Activated CD8-positive, alpha-beta T cell treated with anti-CD3 and anti-CD28 coated beads, Interleukin-2, amount 10 ng/mL, durations not matched to agents 7 days and 5 days (primary cell): Measurements from ENCODE around the gene LRRC42. TPM values are rescaled to one million over a fixed set of nuclear protein-coding genes. Genes with fewer than 3 reads are reported as not detected.

Experiments
- ATAC-seq: fragments of 150-1000 bp; cut with Tn5 transposase; one replicate; pipeline ENCODE4 v1.10.0; 2021; ENCODE audit warnings: moderate library complexity
- CTCF ChIA-PET: fragments of 350-600 bp; sonication (Branson Sonifier 250); formaldehyde crosslinking; loops from one replicate; lab custom pipeline; 2021; ENCODE audit warnings: antibody characterized with exemption; lab: Charles Lee
- POLR2A ChIA-PET: fragments of 350-600 bp; sonication (Branson Sonifier 250); formaldehyde crosslinking; loops from one replicate; lab custom pipeline; 2021; ENCODE audit warnings: antibody characterized with exemption; lab: Charles Lee
- DNase-seq: peaks from one replicate; pipeline ENCODE4 v3.0.0-alpha.2; 2020
- H3K27ac Mint-ChIP-seq: one replicate; pipeline ENCODE4 v1.8.0; 2021; ENCODE audit warnings: mild to moderate bottlenecking, mixed read lengths
- H3K27me3 Mint-ChIP-seq: one replicate; pipeline ENCODE4 v1.8.0; 2021; ENCODE audit warnings: low read depth, mixed read lengths
- H3K36me3 Mint-ChIP-seq: one replicate; pipeline ENCODE4 v1.8.0; 2021; ENCODE audit warnings: low read depth, mixed read lengths
- H3K4me1 Mint-ChIP-seq: one replicate; pipeline ENCODE4 v1.8.0; 2021; ENCODE audit warnings: low read depth, mixed read lengths
- H3K4me3 Mint-ChIP-seq: one replicate; pipeline ENCODE4 v1.8.0; 2021; ENCODE audit warnings: mild to moderate bottlenecking, mixed read lengths
- H3K9me3 Mint-ChIP-seq: one replicate; pipeline ENCODE4 v1.8.0; 2022; ENCODE audit warnings: mixed read lengths; ENCODE audit not compliant: insufficient read depth
- total RNA-seq, 2 experiments: library from RNA; stranded (reverse); gene quantifications; one replicate each; pipeline ENCODE4 v1.2.3, GENCODE V29; 2021

Gene LRRC42
- total RNA-seq, 2 experiments from 2014 or later: 26.3 to 26.8 TPM

DNA sequence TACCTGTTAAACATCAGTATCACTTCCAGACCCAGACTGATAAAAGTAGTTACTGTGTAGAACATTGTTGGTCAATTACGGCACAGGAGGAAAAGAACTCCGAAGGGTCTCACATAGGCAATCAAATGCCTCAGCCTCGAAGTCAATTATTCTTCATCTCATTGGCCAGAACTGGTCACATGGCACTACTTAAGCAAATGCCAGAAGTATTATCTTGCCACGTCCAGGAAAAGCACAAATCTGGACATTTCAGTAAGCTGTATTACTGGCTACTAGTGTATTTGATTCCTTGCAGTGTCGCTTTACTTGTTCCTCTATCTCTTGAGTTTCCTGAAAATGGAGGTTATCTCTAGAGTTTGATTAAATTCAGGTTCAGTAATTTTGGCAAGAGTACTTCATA, 27.8 kb upstream of the LRRC42 start:
- ATAC-seq (no peak), DNase-seq (no peak)
- Mint-ChIP-seq H3K27me3 (no peaks in the 10 kb centered on the region), H3K4me3 (no peak overlapping the region), H3K4me1 (peaks cover 38% of the 10 kb centered on the region), H3K36me3 (peaks cover 54% of the 10 kb centered on the region), H3K27ac (peak overlapping the region; percentile 89), H3K9me3 (no peaks in the 10 kb centered on the region)
- POLR2A ChIA-PET: interaction anchor here (0.6 to 1.8 kb wide), 2 partner anchors 27 to 759 kb away, joined by 5 read pairs; partner anchors contain the start of gene IFT25
- CTCF ChIA-PET: interaction anchor here (1.4 to 2.0 kb wide), 3 partner anchors 29 to 57 kb away, joined by 3 to 7 read pairs (median 5); partner anchors contain the start of gene YIPF1

DNA sequence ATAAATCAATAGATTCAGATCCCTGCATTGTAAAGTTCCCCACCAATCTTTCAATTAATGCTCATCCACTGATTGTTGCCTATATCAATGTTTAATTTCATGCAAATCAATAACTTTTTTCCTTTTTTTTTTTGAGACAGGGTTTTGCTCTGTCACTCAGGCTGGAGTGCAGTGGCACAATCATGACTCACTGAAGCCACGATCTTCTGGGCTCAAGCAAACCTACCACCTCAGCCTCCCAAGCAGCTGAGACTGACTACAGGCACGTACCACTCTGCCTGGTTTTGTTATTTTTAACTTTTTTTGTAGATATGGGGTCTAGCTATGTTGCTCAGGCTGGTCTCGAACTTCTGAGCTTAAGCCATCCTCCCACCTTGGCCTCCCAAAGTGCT, 26.5 kb upstream of the LRRC42 start:
- Mint-ChIP-seq H3K36me3 (peaks cover 59% of the 10 kb centered on the region), H3K27me3 (no peaks in the 10 kb centered on the region), H3K4me3 (peak overlapping the region; percentile 31), H3K27ac (peak overlapping the region; percentile 89), H3K4me1 (peaks cover 38% of the 10 kb centered on the region), H3K9me3 (no peaks in the 10 kb centered on the region)
- ChIA-PET POLR2A (interaction anchor here (1.0 kb wide), 1 partner anchor 37 kb away, joined by 3 read pairs; no protein-coding TSS in a partner anchor), CTCF (interaction anchor here (1.1 to 2.0 kb wide), 5 partner anchors 25 to 59 kb away, joined by 3 to 7 read pairs (median 4); partner anchors contain the start of genes IFT25 and YIPF1)
- peak; percentile 88 for ATAC-seq
- peak; percentile 47 for DNase-seq

DNA sequence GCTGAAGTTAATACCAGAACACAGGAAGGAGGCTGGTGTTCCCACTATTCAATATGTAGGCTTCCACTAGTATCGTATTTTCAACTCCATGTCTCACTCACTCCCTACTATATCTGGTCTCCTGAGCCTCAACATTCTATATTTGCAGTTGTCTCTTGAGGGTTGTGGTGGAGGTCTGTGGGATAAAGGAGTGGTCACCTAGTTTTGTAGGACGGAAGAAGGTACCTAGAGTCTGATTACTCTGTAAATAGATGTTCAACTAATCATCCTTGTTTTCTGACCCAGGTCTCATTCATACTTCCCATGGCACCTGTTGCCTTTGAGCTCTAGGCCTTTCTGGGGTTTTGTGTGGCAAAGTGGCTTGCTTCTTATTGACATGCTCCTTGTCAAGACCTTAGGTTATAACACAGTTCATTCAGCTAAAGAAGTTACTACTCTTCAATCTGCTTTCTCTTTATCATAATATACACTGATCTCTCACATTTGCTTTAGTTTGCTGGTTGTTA, 18.7 kb upstream of the LRRC42 start:
- peaks cover 66% of the 10 kb centered on the region for H3K36me3 Mint-ChIP-seq
- no peak overlapping the region for H3K4me3 Mint-ChIP-seq
- CTCF ChIA-PET: interaction anchor here (1.4 to 1.5 kb wide), 2 partner anchors 18 to 32 kb away, joined by 3 to 6 read pairs; partner anchors contain the start of gene IFT25
- no peak for DNase-seq
- H3K27ac Mint-ChIP-seq: no peak overlapping the region
- no peak for ATAC-seq
- H3K27me3 Mint-ChIP-seq: no peaks in the 10 kb centered on the region
- no peaks in the 10 kb centered on the region for H3K4me1 Mint-ChIP-seq
- POLR2A ChIA-PET: no interaction called here
- no peaks in the 10 kb centered on the region for H3K9me3 Mint-ChIP-seq

DNA sequence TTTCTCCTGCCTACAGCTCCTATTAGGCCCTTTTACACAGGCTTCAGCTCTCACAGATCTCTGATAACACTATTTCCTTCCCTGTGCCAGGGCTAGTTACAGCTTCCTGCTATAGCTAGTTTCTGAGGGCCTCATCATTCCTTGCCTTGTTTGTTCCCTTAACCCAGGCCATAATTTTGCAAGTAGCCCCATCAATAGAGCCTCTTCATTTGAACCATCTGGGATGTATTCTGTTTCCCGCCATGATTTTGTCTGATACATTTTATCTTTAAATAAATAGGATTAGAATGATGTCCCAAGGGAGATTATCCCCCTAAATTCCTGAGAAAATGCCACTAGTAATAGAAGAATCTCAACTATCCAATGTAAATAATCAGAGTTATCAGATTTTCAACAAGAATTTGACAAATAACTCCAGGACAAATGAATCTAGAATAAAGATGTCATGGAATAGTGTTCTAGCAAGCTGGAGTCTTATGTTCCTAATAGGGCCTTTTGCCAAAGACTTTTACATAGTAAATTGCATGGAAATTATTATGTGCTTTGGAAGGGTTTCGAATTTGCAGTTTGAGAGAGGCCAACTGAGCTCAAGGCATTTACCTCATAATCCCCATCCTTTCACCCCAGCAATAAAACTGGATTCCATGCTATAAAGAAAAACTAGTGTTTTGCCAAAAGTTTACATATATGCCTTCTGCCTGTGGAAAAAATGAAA, 16.7 kb upstream of the LRRC42 start:
- peaks cover 10% of the 10 kb centered on the region for H3K9me3 Mint-ChIP-seq
- no peaks in the 10 kb centered on the region for H3K4me1 Mint-ChIP-seq
- DNase-seq: no peak
- no peak for ATAC-seq
- peak overlapping the region; percentile 9 for H3K27ac Mint-ChIP-seq
- H3K36me3 Mint-ChIP-seq: peaks cover 69% of the 10 kb centered on the region
- ChIA-PET CTCF (interaction anchor here (1.6 kb wide), 1 partner anchor 20 kb away, joined by 6 read pairs; no protein-coding TSS in a partner anchor), POLR2A (interaction anchor here (0.8 kb wide), 1 partner anchor 40 kb away, joined by 3 read pairs; the partner anchor contains the start of gene YIPF1)
- no peak overlapping the region for H3K4me3 Mint-ChIP-seq
- no peaks in the 10 kb centered on the region for H3K27me3 Mint-ChIP-seq

DNA sequence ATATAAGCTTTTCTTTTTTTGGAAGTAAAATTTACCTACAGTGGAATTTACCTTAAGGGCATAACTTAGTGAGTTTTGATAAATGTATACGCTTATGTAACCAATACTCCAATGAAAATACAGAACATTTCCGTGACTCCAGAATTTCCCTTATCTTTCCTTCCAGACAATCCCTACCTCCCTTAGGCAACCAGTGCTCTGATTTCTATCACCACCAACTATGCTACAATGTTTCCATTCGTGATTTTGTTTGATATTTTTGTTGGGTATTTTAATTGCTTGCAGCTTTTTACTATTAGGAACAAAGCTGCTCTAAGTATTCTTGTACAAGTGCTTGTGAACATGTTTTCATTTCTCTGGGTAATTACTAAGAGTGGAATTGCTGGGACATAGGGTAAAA, 15.2 kb upstream of the LRRC42 start:
- peaks cover 78% of the 10 kb centered on the region for H3K36me3 Mint-ChIP-seq
- no peaks in the 10 kb centered on the region for H3K27me3 Mint-ChIP-seq
- ATAC-seq: no peak
- no peak overlapping the region for H3K4me3 Mint-ChIP-seq
- no peak overlapping the region for H3K27ac Mint-ChIP-seq
- peaks cover 18% of the 10 kb centered on the region for H3K9me3 Mint-ChIP-seq
- ChIA-PET POLR2A (interaction anchor here (1.2 kb wide), 1 partner anchor 14 kb away, joined by 3 read pairs; the partner anchor contains the start of gene IFT25), CTCF (interaction anchor here (1.0 to 1.8 kb wide), 2 partner anchors 18 to 29 kb away, joined by 3 to 6 read pairs; no protein-coding TSS in a partner anchor)
- no peaks in the 10 kb centered on the region for H3K4me1 Mint-ChIP-seq
- DNase-seq: no peak

DNA sequence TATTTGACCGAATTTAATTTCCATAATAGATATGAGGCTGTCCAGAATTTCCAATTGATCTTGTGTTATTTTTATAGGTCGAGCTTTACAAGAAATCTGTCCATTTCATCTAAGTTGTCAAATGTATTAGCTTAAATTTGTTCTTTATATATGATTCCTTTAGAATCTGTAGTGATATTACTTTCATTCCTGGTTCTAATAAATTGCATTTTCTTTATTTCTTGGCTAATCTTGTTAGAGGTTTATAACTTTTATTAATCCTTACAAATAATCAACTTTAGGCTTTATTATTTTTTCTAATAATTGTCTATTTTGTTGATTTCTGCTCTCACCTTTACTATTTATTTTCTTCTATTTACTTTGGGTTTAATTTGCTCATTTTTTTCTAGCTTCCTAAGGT, 14.6 kb upstream of the LRRC42 start:
- no peaks in the 10 kb centered on the region for H3K27me3 Mint-ChIP-seq
- H3K27ac Mint-ChIP-seq: no peak overlapping the region
- CTCF ChIA-PET: interaction anchor here (1.8 kb wide), 1 partner anchor 19 kb away, joined by 6 read pairs; no protein-coding TSS in a partner anchor
- H3K4me3 Mint-ChIP-seq: no peak overlapping the region
- ATAC-seq (no peak), DNase-seq (no peak)
- H3K9me3 Mint-ChIP-seq: peaks cover 18% of the 10 kb centered on the region
- POLR2A ChIA-PET: interaction anchor here (1.2 kb wide), 1 partner anchor 14 kb away, joined by 3 read pairs; the partner anchor contains the start of gene IFT25
- no peaks in the 10 kb centered on the region for H3K4me1 Mint-ChIP-seq
- peaks cover 83% of the 10 kb centered on the region for H3K36me3 Mint-ChIP-seq

DNA sequence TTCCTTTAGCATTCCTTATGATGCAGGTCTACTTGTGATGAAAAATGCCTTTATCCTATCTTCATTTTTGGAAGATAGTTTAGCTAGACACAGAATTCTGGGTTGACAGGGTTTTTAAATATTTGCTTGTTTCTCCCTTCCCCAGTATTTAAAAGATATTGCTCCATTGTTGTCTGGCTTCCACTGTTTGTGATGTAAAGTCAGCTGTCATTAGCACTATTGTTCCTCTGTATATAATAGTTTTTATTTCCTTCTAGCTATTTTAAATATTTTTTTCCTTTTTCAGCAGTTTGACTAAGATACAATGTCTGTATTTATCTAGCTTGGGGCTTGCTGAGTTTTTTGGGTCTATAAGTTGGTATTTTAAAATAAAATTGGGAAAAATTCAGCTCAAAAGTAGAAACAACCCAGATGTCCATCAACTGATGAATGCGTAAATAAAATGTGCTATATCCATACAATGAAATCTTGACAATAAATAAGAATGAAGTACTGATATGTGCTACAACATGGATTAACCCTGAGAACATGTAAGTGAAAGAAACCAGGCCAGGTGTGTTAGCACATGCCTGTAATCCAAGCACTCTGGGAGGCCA, 11.9 kb upstream of the LRRC42 start:
- H3K36me3 Mint-ChIP-seq: peaks cover 76% of the 10 kb centered on the region
- H3K4me3 Mint-ChIP-seq: no peak overlapping the region
- no peak for ATAC-seq
- H3K9me3 Mint-ChIP-seq: peaks cover 18% of the 10 kb centered on the region
- CTCF ChIA-PET: interaction anchor here (1.0 to 1.7 kb wide), 4 partner anchors 10 to 73 kb away, joined by 3 to 5 read pairs (median 4); no protein-coding TSS in a partner anchor
- POLR2A ChIA-PET: interaction anchor here (0.6 to 1.2 kb wide), 4 partner anchors 8 to 44 kb away, joined by 3 to 5 read pairs (median 4); partner anchors contain the start of gene IFT25
- DNase-seq: no peak
- no peaks in the 10 kb centered on the region for H3K27me3 Mint-ChIP-seq
- peaks cover under 1% of the 10 kb centered on the region for H3K4me1 Mint-ChIP-seq
- H3K27ac Mint-ChIP-seq: no peak overlapping the region

DNA sequence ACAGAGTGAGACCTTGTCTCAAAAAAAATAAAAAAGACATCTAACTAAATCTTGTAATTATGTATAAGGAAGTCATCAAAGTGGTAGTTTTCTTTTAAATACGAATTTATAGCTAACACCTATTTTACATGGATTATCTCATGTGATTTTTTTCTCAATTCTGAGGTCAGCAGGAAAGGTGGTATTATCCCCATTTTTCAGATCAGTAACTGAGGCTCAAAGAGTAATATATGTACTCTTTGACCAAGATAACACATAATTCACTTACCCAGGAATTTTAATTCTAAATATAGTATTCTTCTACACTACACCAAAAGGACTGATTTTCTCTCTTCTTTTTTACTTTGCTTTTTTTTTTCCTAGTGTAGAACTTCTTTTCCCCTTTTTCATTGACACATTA, 9.7 kb upstream of the LRRC42 start:
- ATAC-seq: no peak
- Mint-ChIP-seq H3K9me3 (peaks cover 18% of the 10 kb centered on the region), H3K4me1 (peaks cover 9% of the 10 kb centered on the region), H3K27me3 (no peaks in the 10 kb centered on the region), H3K36me3 (peaks cover 68% of the 10 kb centered on the region), H3K27ac (no peak overlapping the region), H3K4me3 (no peak overlapping the region)
- ChIA-PET POLR2A (interaction anchor here (0.7 kb wide), 1 partner anchor 9 kb away, joined by 3 read pairs; the partner anchor contains the start of gene IFT25), CTCF (interaction anchor here (1.0 kb wide), 1 partner anchor 23 kb away, joined by 4 read pairs; no protein-coding TSS in a partner anchor)
- no peak for DNase-seq

DNA sequence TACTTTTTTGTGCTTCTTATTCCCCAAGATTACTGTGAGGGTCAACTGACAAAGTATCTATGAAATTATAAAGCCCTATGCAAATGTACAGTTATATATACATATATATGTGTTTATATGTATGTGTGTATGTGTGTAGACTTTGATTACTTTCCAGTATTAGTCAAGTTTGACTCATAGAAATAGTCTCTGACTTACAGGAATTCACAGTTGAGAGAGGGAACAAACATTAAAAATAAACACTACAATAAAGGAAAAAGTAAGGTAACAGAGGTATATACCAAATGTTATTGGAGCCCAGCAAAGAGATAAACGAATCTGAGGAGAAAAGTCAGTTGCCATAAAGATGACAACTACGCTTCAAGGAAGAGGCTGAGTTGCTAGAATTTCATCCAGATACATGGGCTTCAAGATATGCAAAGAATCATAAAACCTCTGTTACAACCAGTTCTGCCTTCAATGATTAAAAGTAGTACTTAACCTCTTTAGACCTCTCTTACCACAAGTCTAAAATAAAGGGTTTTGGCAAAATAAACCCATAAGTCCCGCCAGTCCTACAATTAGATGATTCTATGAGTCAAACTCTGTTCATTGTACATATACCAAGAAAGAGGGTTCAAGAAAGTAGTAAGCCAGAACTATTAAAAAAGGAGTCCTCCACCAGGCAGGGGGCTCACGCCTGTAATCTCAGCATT, 7.9 kb upstream of the LRRC42 start:
- ChIA-PET CTCF (no interaction called here), POLR2A (no interaction called here)
- H3K4me1 Mint-ChIP-seq: peaks cover 21% of the 10 kb centered on the region
- H3K36me3 Mint-ChIP-seq: peaks cover 64% of the 10 kb centered on the region
- H3K27me3 Mint-ChIP-seq: no peaks in the 10 kb centered on the region
- peaks cover 15% of the 10 kb centered on the region for H3K9me3 Mint-ChIP-seq
- H3K4me3 Mint-ChIP-seq: no peak overlapping the region
- no peak overlapping the region for H3K27ac Mint-ChIP-seq
- DNase-seq (no peak), ATAC-seq (no peak)

DNA sequence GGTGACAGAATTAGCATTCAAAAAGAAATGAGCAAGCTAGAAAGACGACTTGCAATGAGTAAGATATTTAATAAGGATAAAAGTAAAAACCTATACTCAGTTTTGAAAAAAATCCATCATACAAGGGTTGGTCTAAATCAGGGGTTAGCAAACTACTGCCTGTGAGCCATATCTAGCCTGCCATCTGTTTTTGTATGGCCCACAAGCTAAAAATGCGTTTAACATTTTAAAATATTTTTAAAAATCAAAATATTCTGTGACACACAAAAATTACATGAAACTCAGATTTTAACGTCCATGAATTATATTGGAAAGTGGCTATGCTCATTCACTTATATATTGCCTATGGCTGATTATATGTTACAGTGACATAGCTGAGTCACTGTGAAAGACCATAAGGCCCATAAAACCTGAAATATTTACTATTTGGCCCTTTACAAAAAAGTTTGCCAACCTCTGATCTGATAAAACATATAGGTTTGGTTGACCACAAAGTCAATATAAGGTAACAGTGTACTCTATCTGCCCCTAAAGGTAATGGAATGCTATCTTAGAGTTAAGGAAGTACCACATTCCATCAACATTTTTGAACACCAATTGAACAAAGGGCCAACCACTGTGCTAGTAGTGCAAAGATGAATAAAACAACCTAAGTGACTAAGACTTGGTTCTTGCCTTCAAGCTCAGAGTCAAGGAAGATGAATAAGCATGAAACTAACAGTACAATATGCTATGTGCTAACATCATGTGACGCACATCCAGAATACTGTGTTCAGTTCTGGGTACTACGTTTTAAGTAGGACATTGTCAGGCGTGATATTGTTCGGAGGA, 3.8 kb upstream of the LRRC42 start:
- ATAC-seq (no peak), DNase-seq (no peak)
- POLR2A ChIA-PET: no interaction called here
- peaks cover 44% of the 10 kb centered on the region for H3K4me1 Mint-ChIP-seq
- no peak overlapping the region for H3K27ac Mint-ChIP-seq
- H3K9me3 Mint-ChIP-seq: no peaks in the 10 kb centered on the region
- CTCF ChIA-PET: interaction anchor here (0.9 to 4.1 kb wide), 3 partner anchors 19 to 82 kb away, joined by 3 to 14 read pairs (median 3); no protein-coding TSS in a partner anchor
- H3K4me3 Mint-ChIP-seq: no peak overlapping the region
- peaks cover 42% of the 10 kb centered on the region for H3K36me3 Mint-ChIP-seq
- H3K27me3 Mint-ChIP-seq: no peaks in the 10 kb centered on the region
